ENCODE data around the gene NKAIN2. TPM values are rescaled to one million over a fixed set of nuclear protein-coding genes. Genes with fewer than 3 reads are reported as not detected.
"Not testable (repeated sequence)": the region's sequence is repeated elsewhere in the genome, so short reads cannot be mapped to it uniquely, and the experiment has no call there.

NKAIN2 gene
- total RNA-seq, 3 donors from 2014 or later: 0.48 to 1.8 TPM; not detected in 1

- Histone ChIP-seq H3K4me3 (no peak overlapping the region), H3K9me3 (no peaks in the 10 kb centered on the region), H3K27me3 (no peaks in the 10 kb centered on the region), H3K36me3 (no peaks in the 10 kb centered on the region), H3K4me1 (no peaks in the 10 kb centered on the region), H3K27ac (no peak overlapping the region)
- no peak for DNase-seq (ENCODE audit: low spot score in 2 of 2)
- no peak for TF ChIP-seq CTCF (IDR thresholded peaks at IDR 0.05)
- no peak for TF ChIP-seq POLR2AphosphoS5 (IDR thresholded peaks at IDR 0.05)
- no peak for TF ChIP-seq POLR2A (IDR thresholded peaks at IDR 0.05)
- intact Hi-C loops (cut with DNase I; ENCODE audit: low total_unique reads): no loop called here
Measured at GRCh38 chr6:124008000-124008987, 204.6 kb downstream of the NKAIN2 start.

- intact Hi-C loops (cut with DNase I; ENCODE audit: low total_unique reads): no loop called here
- Histone ChIP-seq H3K4me3 (no peak overlapping the region), H3K4me1 (no peaks in the 10 kb centered on the region), H3K36me3 (no peaks in the 10 kb centered on the region), H3K27me3 (no peaks in the 10 kb centered on the region), H3K9me3 (no peaks in the 10 kb centered on the region), H3K27ac (no peak overlapping the region)
- DNase-seq (ENCODE audit: low spot score in 2 of 2): no peak
- no peak for TF ChIP-seq POLR2AphosphoS5 (IDR thresholded peaks at IDR 0.05)
- no peak for TF ChIP-seq POLR2A (IDR thresholded peaks at IDR 0.05)
- no peak for TF ChIP-seq CTCF (IDR thresholded peaks at IDR 0.05)
Measured at GRCh38 chr6:124008988-124009765, 205.5 kb downstream of the NKAIN2 start.

- no peak overlapping the region for H3K27ac ChIP-seq
- TF ChIP-seq POLR2AphosphoS5 (IDR thresholded peaks at IDR 0.05) (no peak), CTCF (IDR thresholded peaks at IDR 0.05) (no peak), POLR2A (IDR thresholded peaks at IDR 0.05) (no peak)
- intact Hi-C loops (cut with DNase I; ENCODE audit: low total_unique reads): no loop called here
- no peaks in the 10 kb centered on the region for H3K27me3 ChIP-seq
- no peak overlapping the region for H3K4me3 ChIP-seq
- DNase-seq (ENCODE audit: low spot score in 2 of 2): no peak
- H3K4me1 ChIP-seq: no peaks in the 10 kb centered on the region
- no peaks in the 10 kb centered on the region for H3K36me3 ChIP-seq
- H3K9me3 ChIP-seq: no peaks in the 10 kb centered on the region
Measured at GRCh38 chr6:124010574-124010973, 206.9 kb downstream of the NKAIN2 start.

GRCh38 chr6:124011180-124011579 is 207.5 kb downstream of the NKAIN2 start:
- Histone ChIP-seq H3K36me3 (no peaks in the 10 kb centered on the region), H3K9me3 (no peaks in the 10 kb centered on the region), H3K27ac (no peak overlapping the region), H3K4me1 (no peaks in the 10 kb centered on the region), H3K27me3 (no peaks in the 10 kb centered on the region), H3K4me3 (no peak overlapping the region)
- intact Hi-C loops (cut with DNase I; ENCODE audit: low total_unique reads): no loop called here
- TF ChIP-seq POLR2A (IDR thresholded peaks at IDR 0.05) (no peak), POLR2AphosphoS5 (IDR thresholded peaks at IDR 0.05) (no peak), CTCF (IDR thresholded peaks at IDR 0.05) (no peak)
- DNase-seq (ENCODE audit: low spot score in 2 of 2): no peak

GRCh38 chr6:124022051-124022450 is 218.4 kb downstream of the NKAIN2 start:
- H3K27me3 ChIP-seq; intact Hi-C loops (cut with DNase I; ENCODE audit: low total_unique reads); H3K27ac ChIP-seq; DNase-seq (ENCODE audit: low spot score in 2 of 2); H3K4me3 ChIP-seq; H3K36me3 ChIP-seq; H3K4me1 ChIP-seq; H3K9me3 ChIP-seq: not testable (repeated sequence)

Data from breast epithelium (tissue), 4 donors.